Activated CD8-positive, alpha-beta memory T cell treated with anti-CD3 and anti-CD28 coated beads for 48 hours (primary cell): ENCODE data around the gene SLF2.
A peak's percentile ranks its signal among the peaks of the same experiment; 100 is the strongest.

Experiments
- DNase-seq, 3 experiments: peaks; one replicate each; pipeline ENCODE4 v3.0.0-alpha.2; 2020; ENCODE audit warnings: low read depth in 2 of 3, low spot score in 2 of 3

Gene SLF2

GRCh38 chr10:101014230-101014884 lies 101.6 kb downstream of the SLF2 start:
- peak in 2 of 3 experiments; percentile 71 to 77 for DNase-seq
